ENCODE results near the gene GATB. TPM values are rescaled to one million over a fixed set of nuclear protein-coding genes. Genes with fewer than 3 reads are reported as not detected.
A peak's percentile ranks its signal among the peaks of the same experiment; 100 is the strongest.

GATB gene, protein sequence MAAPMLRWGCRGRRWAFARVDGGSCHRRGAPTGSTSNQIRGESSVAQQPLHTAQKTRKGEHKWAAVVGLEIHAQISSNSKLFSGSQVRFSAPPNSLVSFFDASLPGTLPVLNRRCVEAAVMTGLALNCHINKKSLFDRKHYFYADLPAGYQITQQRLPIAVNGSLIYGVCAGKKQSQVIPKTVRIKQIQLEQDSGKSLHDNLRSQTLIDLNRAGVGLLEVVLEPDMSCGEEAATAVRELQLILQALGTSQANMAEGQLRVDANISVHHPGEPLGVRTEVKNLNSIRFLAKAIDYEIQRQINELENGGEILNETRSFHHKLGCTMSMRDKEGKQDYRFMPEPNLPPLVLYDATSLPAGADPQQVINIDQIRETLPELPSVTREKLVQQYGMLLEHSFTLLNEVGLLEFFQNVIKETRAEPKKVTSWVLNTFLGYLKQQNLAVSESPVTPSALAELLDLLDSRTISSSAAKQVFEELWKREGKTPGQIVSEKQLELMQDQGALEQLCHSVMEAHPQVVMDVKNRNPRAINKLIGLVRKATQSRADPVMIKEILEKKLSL
- 142 TPM for total RNA-seq
- long read RNA-seq, transcript GATB-204 (4 exons, 749 nt): major isoform, 83 of 176 reads
- long read RNA-seq, transcript GATB-201 (13 exons, 2,385 nt): minor isoform, 74 of 176 reads
- long read RNA-seq, partial matches to known transcripts: 9 of 176 reads
- long read RNA-seq, other reads (novel, unspliced or antisense): 7 of 176 reads

DNA sequence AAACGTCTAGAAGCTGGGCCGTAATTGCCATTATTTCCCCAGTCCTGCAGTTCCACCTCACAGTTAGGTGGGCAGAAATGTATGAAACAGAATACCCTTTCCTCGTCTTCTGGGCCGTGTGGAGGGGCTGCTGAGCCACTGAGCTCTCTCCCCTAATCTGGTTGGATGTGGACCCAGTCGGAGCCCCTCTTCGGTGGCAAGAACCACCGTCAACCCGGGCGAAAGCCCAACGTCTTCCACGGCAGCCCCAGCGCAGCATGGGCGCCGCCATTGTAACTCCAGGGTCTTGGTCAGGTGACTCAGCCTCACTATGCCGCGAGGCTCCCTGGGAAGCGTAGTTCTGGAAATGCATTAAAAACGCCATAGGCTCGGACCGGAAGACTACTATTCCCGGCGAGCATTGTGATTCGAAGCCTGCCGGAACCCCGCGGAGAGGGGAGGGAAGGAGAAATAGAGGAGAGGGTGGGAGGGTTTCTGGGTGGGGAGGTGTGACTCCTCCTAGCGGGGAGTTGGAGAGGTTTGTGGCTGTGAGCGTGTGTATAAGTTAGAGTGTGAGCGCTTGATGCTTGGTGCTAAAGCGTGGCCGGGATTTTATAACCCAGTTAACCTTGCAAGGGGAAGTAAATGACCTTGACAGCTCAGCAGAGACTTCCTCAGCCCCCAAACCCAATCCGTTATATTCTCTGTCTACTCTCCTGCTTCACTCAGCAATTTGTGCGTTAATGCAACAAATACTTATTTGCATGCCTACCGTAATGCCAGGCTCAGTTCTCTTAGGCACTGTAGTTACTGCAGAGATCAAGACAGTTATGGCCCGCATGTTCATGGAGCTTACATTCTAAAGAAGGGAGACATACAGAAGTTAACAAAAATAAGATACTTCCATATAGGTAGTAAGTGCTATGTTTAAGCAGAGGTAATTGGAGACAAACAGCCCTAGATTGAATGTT, at the start of gene GATB:
TSS of gene GATB (minus strand) at position 296 of the 950 bp plus-strand sequence. CDS start at position 271, 25 bp downstream.
- ATAC-seq (peak; percentile 100), DNase-seq (peak; percentile 92)
- intact Hi-C loops (cut with micrococcal nuclease): loop anchor here (10.0 kb wide), 1 partner anchor 624 kb away; no protein-coding TSS in a partner anchor

DNA sequence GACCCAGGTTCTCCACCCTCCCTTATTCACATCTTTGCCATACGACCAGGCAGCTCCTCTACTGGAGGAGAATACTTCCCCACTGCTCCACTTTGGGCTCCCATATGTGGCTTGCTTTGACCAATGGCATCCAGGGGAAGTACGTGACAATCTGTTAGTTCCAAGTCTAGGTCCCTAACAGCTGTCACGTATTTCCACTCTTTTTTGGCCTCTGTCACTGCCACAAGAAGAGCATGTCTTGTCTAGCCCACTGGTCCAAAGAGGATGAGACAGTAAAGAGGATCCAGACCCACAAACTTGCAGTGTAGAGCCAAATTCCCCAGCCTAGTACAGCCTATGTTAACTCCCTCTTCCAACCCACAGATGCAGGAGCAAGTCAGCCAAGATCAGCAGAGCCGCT, 49.7 kb upstream of the GATB start:
- DNase-seq: no peak
- intact Hi-C loops (cut with micrococcal nuclease): no loop called here
- no peak for ATAC-seq

DNA sequence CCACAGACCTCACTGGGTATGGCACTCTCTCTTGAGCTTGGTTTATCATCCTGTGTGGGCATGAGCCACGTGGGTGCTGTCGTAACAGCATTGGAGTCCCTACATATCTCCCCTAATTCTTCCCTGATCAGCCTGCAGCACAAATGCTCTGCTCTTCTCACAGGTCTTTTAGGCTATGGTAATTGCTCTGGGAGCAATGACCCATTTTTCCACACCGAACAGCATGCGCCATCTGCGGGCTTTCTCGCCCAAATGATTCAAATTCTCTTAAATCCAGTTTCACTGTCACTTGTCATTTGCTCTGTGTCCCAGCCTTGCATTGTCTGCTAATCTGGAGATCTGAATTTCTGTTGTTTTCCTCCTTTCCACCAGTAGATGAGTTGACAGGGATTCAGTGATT, 48.9 kb upstream of the GATB start:
- DNase-seq (no peak), ATAC-seq (no peak)
- intact Hi-C loops (cut with micrococcal nuclease): no loop called here

DNA sequence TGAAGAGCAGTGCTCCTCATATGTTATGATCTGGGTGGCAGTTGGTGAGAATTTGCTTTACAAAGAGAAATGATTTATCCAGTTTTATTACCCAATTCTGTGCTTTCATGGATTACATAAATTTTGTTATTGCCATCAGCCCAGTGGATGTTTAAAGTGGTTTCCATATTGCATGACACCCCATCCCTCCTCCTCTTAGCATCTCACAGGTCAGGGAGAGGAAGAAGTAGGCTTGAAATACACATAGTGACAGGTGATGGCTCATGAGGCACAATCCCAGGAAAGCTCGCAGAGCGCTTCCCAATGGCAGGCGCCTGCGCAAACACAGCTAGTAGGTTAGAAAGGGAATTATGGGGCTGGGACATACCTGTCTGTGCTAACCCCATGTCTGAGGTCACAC, 47.7 kb upstream of the GATB start:
- intact Hi-C loops (cut with micrococcal nuclease): no loop called here
- DNase-seq: no peak
- ATAC-seq: no peak

DNA sequence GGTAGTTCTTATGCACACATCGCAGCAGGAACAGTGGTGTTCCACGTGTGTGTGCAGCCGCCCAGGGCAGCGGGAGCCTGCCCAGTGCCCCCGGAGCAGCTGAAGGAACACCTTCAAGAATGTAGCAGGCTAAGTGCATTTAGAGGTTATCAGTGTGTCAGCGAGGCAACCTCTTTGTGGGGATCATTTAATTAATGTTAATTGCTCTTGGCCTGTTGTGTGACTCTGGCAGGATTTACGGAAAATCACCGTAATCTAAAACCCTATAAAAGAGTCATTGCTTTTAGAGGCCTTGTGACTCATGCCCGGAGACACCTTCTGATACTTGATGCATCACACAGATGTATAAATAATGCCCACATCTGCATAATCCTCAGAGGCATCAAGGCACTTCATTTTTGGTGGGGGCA, 47.3 kb upstream of the GATB start:
- intact Hi-C loops (cut with micrococcal nuclease): no loop called here
- DNase-seq (peak; percentile 31), ATAC-seq (peak; percentile 51)

DNA sequence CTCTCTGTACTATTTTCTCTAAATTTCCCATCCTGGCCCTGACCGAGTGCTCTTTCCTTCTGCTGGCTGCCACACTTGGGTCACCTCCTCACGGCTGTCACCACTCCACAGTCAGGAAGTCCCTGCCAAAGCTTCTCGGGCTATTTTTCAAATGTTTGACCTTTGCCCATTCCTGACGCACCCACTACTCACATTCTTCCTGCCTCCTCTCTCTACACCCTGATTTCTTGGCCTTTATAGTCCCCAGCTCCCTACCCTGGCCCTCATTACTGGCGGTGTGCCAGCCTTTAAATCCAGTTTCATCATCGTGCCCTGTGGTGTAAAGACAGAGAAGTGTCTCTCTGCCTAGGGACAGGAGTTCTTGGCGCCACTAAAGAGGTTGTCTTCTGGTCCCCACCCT, 46.4 kb upstream of the GATB start:
- ATAC-seq (peak; percentile 93), DNase-seq (peak; percentile 74)
- intact Hi-C loops (cut with micrococcal nuclease): no loop called here

DNA sequence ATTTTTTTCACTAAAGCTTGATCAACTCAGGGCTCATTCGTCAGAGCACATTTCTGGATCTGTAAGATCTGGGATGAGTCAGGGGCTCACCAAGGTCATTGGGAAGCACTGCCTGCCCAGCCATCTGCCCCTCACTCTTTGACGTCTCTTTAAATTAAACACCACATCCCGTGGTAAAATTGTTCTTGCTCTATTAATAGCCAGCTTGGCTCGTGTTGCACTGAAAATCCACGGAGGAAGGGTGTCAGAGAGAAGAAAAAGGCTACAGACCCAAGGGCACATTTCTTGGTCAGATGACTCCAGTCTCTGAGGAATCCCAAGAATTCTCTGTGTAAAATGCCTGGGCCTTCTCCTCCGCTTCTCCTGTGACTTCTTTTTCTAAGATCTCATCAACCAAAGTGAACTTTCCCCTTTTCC, 45.7 kb upstream of the GATB start:
- DNase-seq: peak; percentile 30
- peak; percentile 83 for ATAC-seq
- intact Hi-C loops (cut with micrococcal nuclease): no loop called here

DNA sequence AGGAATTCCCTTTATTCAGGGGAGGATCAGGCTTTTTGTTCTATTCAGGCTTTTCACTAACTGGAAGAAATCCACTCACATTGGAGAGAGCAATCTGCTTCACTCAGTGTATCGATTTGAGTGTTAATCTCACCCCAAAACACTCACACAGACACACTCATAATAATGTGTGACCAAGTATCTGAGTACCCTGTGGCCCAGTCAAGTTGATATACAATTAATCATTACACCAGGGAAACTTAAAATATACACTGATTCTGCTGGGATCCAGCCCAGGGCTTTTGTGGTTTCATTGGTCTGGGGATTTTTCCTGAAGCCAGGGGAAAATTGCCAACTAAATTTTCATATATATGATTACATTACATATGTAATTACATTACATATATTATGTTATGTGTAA, 44.0 kb upstream of the GATB start:
- intact Hi-C loops (cut with micrococcal nuclease): no loop called here
- ATAC-seq (no peak), DNase-seq (no peak)

DNA sequence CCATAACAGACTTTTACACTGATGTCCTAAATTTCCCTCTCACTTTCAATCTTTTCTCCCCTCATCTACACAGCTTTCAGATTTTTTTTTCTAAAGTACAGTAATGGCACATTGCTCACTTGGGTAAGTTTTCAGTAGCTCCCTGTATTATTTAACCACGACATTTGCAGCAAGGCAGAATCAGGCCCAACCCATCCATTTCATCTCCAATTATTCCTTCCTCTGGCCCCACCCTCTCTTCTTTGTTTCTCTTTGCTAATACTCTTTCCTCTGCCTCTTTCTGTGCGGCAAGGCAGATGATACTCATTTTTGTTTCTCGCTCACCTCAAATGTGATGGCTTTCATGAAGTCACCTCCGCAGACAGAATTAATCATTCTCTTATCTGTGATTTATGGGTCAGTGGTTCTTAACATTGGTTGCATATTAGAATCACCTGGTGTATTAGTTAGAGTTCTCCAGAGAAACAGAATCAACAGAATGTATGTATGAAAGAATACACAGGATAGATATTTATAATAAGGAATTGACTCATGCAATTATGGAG, 43.4 kb upstream of the GATB start:
- intact Hi-C loops (cut with micrococcal nuclease): no loop called here

DNA sequence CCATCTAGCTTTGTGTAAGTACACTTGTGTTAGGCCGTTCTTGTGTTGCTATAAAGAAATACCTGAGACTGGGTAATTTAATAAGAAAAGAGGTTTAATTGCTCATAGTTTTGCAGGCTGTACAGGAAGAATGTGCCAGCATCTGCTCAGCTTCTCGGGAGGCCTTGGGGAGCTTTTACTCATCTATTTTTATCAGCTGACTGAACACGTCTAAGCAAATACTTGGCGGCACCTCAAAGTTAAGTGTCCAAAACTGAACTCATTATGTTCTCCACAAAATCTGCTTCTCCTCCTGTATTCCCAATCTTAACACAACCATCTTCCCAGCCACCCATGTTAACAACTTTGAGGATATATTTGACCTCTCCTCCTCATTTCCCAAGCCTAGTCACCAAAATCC, 42.4 kb upstream of the GATB start:
- no peak for DNase-seq
- ATAC-seq: no peak
- intact Hi-C loops (cut with micrococcal nuclease): no loop called here

More for the DNA sequence above, 43.4 kb upstream of the GATB start:
- ATAC-seq (no peak), DNase-seq (no peak)

DNA sequence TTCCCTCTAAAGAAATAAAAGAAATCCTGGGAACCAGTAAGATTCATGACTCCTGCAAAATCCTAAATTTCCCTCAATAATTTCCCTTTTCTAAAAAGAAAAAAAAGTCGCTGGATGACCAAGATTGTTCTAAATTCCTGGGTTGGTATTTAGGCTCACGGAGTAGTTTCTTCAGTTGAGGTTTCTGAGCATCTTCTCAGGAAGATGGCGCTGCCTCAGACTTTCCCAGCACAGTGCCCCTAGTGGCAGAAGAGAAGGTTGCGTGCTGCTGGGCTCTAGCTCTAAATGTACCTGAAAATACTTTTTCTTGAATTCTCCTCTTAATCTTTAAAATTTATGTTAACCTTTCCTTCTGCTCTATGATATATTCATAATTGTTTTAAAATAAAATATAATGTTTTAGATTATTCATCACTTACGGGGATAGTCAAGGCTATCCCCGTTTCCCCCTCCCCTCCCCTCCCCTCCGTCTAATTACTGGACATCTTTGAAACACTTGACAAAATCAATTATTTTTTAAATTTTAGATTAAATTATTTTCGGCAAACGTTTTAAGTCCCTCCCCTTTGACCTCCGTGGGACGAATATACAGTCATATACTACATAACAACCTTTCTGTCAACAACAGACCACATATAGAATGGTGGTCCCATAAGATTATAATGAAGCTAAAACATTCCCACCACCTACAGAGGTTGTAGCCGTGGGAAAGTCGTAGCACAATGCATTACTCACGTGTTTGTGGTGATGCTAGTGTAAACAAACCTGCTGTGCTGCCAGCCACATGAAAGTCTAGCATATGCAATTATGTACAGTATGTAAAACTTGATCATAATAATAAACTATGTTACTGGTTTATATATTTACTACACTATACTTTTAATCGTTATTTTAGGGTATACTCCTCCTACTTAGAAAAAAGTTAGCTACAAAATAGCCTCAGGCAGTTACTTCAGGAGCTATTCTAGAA, 41.0 kb upstream of the GATB start:
- ATAC-seq (no peak), DNase-seq (no peak)
- intact Hi-C loops (cut with micrococcal nuclease): no loop called here

DNA sequence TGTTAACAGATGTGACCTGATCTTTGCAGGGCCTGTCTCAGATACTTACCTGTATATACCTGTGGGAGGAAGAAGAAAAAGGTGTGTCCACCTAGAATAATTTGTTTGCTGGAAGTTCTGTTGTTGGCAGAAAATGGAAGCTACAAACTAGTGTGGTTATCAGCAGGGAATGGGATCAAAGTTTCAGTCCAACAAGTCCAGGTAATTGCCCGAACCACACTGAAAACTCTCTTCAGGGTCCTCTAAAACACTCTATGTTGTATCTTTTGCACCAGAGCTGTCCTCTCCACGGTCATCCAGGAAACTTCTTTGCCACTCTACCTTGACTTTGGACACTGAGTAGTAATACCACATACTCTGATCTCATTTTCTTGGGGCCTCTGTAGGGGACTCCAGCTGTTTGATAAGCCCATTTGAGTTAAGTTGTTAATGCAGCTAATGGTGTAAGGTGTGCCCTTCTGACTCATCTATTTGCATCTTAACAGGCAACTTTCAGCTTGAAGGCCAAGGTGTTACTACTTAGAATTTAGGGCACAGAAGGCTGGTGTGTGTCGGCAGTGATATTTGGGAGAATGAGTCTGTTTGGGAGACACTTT, 38.7 kb upstream of the GATB start:
- ATAC-seq (peak; percentile 6), DNase-seq (no peak)
- intact Hi-C loops (cut with micrococcal nuclease): no loop called here

DNA sequence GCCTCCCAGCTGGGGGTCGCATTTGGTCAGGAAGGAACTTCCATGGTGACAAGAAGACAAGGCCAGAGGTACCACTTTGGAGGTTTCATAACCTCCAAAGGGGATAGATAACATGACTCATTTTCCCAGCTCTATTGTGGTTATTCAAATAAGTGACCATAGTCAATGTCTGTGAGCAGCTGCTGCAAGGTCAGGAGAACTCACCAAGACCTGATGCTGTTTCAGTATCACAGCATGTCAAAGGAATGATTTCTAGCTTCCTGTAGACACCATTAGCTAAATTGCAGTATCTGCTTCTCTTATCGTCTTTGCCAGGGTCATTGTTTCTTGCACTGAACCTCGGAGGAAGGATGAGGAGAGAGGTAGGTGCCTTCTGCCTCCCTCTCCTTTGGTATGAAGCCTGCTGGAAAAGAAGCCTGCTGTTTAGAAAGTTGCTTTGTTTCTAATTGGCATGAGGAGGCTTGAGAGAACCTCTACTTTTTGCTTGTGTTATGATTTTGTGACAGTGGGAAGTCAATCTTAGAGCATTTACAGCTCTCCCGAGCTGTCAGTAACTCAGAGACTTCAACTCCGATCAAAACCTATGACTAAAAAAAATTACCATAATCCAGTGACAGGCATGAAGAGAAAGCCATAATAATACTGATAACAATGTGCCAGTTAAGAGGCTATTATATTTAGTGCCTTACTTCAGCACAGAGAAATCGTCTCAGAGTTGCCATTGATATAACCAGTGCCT, 38.0 kb upstream of the GATB start:
- ATAC-seq: peak; percentile 86
- DNase-seq: no peak
- intact Hi-C loops (cut with micrococcal nuclease): no loop called here

DNA sequence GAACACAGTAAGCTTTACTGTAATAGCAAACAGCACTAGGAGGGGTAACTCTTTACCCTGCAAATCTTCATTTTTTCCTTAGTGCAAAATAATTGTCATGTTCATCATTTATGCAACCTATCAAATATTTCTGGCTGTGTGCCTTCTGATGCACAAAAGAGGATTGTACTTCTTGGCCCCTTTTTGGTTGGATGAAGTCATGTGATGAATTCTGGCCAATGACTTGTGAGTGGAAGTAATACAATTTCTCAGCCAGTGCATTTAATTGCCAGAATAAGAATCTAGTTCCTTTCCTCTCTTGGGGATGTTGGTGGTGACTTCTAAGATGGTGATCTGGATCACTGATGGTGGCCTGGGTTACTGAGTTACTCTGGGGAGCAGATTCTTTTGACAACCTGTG, 37.0 kb upstream of the GATB start:
- no peak for ATAC-seq
- intact Hi-C loops (cut with micrococcal nuclease): no loop called here
- no peak for DNase-seq

DNA sequence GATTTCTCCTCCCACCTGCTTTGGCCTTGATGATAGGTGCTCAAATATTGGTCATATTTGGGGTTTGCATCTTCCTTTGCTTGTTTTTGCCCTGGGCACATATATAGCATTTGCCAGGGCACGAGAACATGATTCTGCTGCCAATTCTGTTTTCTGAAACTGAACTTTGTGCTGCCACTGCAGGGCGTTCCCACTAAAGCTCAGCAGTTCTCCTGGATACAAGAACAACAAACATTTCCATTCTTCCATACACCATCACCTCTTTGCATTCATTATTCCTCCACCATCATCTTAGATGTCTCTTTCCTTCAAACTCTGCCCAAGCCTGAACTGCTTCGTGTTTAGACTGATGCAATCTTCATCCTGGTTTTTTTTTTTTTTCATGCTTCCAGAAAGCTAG, 36.3 kb upstream of the GATB start:
- ATAC-seq: no peak
- intact Hi-C loops (cut with micrococcal nuclease): no loop called here
- no peak for DNase-seq

DNA sequence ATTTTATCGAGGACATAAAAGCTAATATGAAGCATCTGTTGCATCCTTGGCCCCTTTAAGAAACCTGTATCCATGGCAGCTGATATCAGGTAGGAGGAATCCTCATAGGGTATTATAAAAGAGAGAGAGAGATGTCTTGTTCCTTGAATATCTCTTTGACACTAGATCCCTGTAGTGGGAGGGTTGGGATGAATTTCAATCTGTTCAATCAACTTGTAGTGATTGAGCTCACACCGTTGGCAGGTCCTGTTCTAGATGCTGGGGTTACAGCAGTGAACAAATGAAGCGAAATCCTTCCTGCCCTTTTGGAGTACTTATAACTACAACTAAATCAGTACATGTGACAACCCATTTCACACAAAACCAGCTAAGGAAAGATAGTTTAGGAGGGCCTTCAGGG, 35.3 kb upstream of the GATB start:
- DNase-seq (no peak), ATAC-seq (no peak)
- intact Hi-C loops (cut with micrococcal nuclease): no loop called here

DNA sequence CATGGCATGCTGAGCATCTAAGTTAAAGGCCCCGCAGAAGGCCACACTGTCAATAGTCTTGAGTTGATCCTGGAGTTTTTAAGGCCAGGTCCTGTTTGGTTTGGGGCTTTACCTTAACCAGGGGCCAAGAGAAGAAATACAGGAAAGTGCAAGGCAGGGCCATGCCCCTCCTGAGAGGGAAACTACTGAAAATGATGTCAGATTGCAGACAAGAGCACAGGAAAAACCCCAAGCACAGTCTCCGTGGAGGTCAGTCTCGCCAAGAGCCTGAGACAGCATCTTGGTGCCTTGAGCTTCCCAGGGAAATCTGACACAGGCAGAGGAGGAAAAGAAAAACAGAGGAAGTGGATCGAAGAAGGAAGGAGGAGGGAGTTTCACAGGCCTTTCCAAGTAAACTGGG, 32.2 kb upstream of the GATB start:
- ATAC-seq (no peak), DNase-seq (no peak)
- intact Hi-C loops (cut with micrococcal nuclease): no loop called here

All from left ventricle myocardium superior (tissue), 1 donor.